Stimulated activated CD4-positive, alpha-beta T cell treated with anti-CD3 and anti-CD28 coated beads, Interleukin-12 subunit alpha, Interleukin-12 subunit beta, amount 100 ng/mL, for 4 hours (primary cell): ENCODE measurements around the gene HSD17B2.

Experiments
- DNase-seq: peaks from one replicate; pipeline ENCODE4 v3.0.0-alpha.2; 2020

HSD17B2 gene

GRCh38 chr16:82050909-82051357, 15.9 kb downstream of the HSD17B2 start:
- DNase-seq, result no peak

- no peak for DNase-seq
These were observed 16.6 kb downstream of the HSD17B2 start for GRCh38 chr16:82051656-82052055.

GRCh38 chr16:82055117-82055516, 20.1 kb downstream of the HSD17B2 start:
- DNase-seq, result no peak

- DNase-seq, result no peak
These were observed 20.9 kb downstream of the HSD17B2 start for GRCh38 chr16:82055728-82056549.

- DNase-seq, result no peak
These were observed 21.5 kb downstream of the HSD17B2 start for GRCh38 chr16:82056550-82056896.

- DNase-seq, result no peak
These were observed 24.3 kb downstream of the HSD17B2 start for GRCh38 chr16:82059161-82059982.

GRCh38 chr16:82059983-82060421, 24.9 kb downstream of the HSD17B2 start:
- no peak for DNase-seq

- no peak for DNase-seq
These were observed 26.9 kb downstream of the HSD17B2 start for GRCh38 chr16:82061861-82062525.

GRCh38 chr16:82062645-82063058, 27.6 kb downstream of the HSD17B2 start:
- no peak for DNase-seq

- no peak for DNase-seq
These were observed 28.5 kb downstream of the HSD17B2 start for GRCh38 chr16:82063456-82064082.

- DNase-seq, result no peak
These were observed 32.2 kb downstream of the HSD17B2 start for GRCh38 chr16:82067042-82067803.

GRCh38 chr16:82067804-82068325, 32.8 kb downstream of the HSD17B2 start:
- DNase-seq, result no peak

- no peak for DNase-seq
These were observed 35.8 kb downstream of the HSD17B2 start for GRCh38 chr16:82070656-82071369.

- no peak for DNase-seq
These were observed 36.4 kb downstream of the HSD17B2 start for GRCh38 chr16:82071421-82071820.

GRCh38 chr16:82072313-82072712, 37.3 kb downstream of the HSD17B2 start:
- no peak for DNase-seq

- no peak for DNase-seq
These were observed 39.0 kb downstream of the HSD17B2 start for GRCh38 chr16:82074019-82074558.

- DNase-seq, result no peak
These were observed 43.1 kb downstream of the HSD17B2 start for GRCh38 chr16:82078125-82078524.

- no peak for DNase-seq
These were observed 44.8 kb downstream of the HSD17B2 start for GRCh38 chr16:82079892-82080291.

GRCh38 chr16:82081264-82081663, 46.2 kb downstream of the HSD17B2 start:
- no peak for DNase-seq

GRCh38 chr16:82082097-82082496, 47.0 kb downstream of the HSD17B2 start:
- no peak for DNase-seq
